C4-2B (cell line): ENCODE measurements around the gene PLP2.
"Not testable (repeated sequence)": the region's sequence is repeated elsewhere in the genome, so short reads cannot be mapped to it uniquely, and the experiment has no call there.

ENCODE experiments used
- H3K27ac ChIP-seq: fragments of 450-650 bp; 2 replicates; pipeline ENCODE4 v1.5.1; 2017
- ZFX ChIP-seq: fragments of 450-650 bp; IDR thresholded peaks from 2 replicates; pipeline ENCODE4 v1.6.1; 2017
- TF ChIP-seq, protein P1 (sequence below): fragments of 450-650 bp; conservative IDR thresholded peaks from 2 replicates; pipeline ENCODE4 v1.5.1; 2017; ENCODE audit warnings: mild to moderate bottlenecking

Gene PLP2

GRCh38 chrX:49171752-49172279, at the start of gene PLP2:
PLP2 (plus strand) TSS chrX:49171898; CDS start chrX:49172001, 103 bp downstream.
- TF ChIP-seq, protein P1, sequence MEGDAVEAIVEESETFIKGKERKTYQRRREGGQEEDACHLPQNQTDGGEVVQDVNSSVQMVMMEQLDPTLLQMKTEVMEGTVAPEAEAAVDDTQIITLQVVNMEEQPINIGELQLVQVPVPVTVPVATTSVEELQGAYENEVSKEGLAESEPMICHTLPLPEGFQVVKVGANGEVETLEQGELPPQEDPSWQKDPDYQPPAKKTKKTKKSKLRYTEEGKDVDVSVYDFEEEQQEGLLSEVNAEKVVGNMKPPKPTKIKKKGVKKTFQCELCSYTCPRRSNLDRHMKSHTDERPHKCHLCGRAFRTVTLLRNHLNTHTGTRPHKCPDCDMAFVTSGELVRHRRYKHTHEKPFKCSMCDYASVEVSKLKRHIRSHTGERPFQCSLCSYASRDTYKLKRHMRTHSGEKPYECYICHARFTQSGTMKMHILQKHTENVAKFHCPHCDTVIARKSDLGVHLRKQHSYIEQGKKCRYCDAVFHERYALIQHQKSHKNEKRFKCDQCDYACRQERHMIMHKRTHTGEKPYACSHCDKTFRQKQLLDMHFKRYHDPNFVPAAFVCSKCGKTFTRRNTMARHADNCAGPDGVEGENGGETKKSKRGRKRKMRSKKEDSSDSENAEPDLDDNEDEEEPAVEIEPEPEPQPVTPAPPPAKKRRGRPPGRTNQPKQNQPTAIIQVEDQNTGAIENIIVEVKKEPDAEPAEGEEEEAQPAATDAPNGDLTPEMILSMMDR, result no peak
- no peak for TF ChIP-seq ZFX
- peak within 1 kb of the TSS; percentile 45 for H3K27ac ChIP-seq

DNA sequence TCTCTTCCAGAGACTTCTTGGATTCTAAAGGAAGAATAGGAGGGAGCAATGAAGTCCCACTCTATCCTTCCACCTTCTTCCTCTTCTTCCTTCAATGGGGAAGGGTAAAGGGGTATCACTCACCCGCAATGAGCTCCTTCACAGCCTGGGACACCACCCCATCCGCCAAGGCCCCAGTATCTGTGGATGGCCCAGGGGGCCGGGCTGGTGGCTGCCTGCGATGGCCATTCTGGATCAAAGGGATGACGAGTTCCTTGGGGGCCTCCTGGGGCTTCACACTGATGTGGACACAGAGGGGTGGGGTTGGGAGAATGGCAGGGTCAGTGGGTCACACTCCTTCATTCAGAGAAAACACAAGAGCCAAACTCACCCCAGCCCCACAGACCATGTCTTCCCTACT, 49.2 kb upstream of the PLP2 start:
- H3K27ac ChIP-seq, result peak overlapping the region; percentile 78
- TF ChIP-seq, protein P1, result no peak
- no peak for TF ChIP-seq ZFX

- not testable (repeated sequence) for H3K27ac ChIP-seq
Observed at GRCh38 chrX:49127742-49128258, 43.9 kb upstream of the PLP2 start.

DNA sequence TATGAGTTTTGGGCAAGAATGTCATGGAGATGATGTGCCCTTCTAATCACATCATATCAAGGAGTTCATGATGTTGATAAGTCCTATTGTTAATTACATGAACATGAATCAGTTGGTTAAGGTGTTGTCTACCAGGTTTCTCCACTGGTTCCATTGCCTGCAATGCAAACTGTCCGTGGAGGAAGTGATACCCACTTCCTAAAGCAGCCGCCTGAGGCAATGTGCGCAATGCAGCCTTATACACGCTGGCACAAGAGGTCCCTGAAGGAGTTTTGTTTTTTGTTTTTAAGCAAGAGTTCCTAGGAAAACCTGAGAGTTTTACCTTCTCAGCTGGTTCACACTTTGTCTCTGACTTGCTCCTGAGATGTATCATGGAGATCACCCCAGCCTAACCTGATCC, 42.3 kb upstream of the PLP2 start:
- TF ChIP-seq ZFX, result no peak
- TF ChIP-seq, protein P1, result no peak
- H3K27ac ChIP-seq, result no peak overlapping the region

GRCh38 chrX:49132275-49132674, 39.4 kb upstream of the PLP2 start:
- H3K27ac ChIP-seq, result not testable (repeated sequence)

- no peak overlapping the region for H3K27ac ChIP-seq
- TF ChIP-seq, protein P1, result no peak
- TF ChIP-seq ZFX, result no peak
Observed at GRCh38 chrX:49133759-49134158, 37.9 kb upstream of the PLP2 start.

GRCh38 chrX:49137492-49137891, 34.2 kb upstream of the PLP2 start:
- H3K27ac ChIP-seq, result no peak overlapping the region
- no peak for TF ChIP-seq ZFX
- TF ChIP-seq, protein P1, result no peak

DNA sequence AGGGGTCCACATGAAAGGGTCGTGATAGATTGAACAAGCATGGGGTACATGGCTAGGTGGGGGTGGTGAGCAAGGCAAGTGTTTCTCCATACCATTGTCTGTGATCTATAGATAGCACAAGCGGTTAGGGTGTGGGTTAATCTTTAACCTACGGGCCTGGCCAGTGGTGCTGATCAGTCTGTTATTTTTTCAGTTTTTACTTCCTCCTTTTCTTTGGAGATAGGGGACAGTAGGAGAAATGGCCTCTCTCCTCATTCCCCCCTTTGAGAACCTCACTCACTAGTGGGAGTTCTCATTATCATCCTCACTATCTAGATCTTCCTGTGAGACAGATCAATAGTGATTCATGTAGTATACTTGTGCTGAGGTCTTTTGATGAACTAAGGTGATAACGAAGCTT, 32.0 kb upstream of the PLP2 start:
- TF ChIP-seq, protein P1, result no peak
- no peak for TF ChIP-seq ZFX
- H3K27ac ChIP-seq, result no peak overlapping the region
